IPS-18a (cell line): ENCODE results near the gene SCUBE1.

Source experiments
- H3K27ac ChIP-seq: one replicate; pipeline ENCODE4 v1.5.1; 2013; ENCODE audit warnings: low read length
- H3K27me3 ChIP-seq: one replicate; pipeline ENCODE4 v1.6.1; 2013; ENCODE audit warnings: mild to moderate bottlenecking, low read length; ENCODE audit not compliant: control insufficient read depth, insufficient read depth
- H3K36me3 ChIP-seq: one replicate; pipeline ENCODE4 v1.6.1; 2013; ENCODE audit warnings: low read depth, low read length; ENCODE audit not compliant: control insufficient read depth
- H3K4me1 ChIP-seq: one replicate; pipeline ENCODE4 v1.6.1; 2013; ENCODE audit warnings: low read depth, low read length; ENCODE audit not compliant: control insufficient read depth
- H3K4me3 ChIP-seq: one replicate; pipeline ENCODE4 v1.5.1; 2013; ENCODE audit warnings: low read length
- H3K9ac ChIP-seq: one replicate; pipeline ENCODE4 v1.6.1; 2013; ENCODE audit warnings: mild to moderate bottlenecking, low read length, moderate library complexity
- H3K9me3 ChIP-seq: one replicate; pipeline ENCODE4 v1.6.1; 2013; ENCODE audit warnings: low read depth, low read length; ENCODE audit not compliant: control insufficient read depth

Gene SCUBE1

DNA sequence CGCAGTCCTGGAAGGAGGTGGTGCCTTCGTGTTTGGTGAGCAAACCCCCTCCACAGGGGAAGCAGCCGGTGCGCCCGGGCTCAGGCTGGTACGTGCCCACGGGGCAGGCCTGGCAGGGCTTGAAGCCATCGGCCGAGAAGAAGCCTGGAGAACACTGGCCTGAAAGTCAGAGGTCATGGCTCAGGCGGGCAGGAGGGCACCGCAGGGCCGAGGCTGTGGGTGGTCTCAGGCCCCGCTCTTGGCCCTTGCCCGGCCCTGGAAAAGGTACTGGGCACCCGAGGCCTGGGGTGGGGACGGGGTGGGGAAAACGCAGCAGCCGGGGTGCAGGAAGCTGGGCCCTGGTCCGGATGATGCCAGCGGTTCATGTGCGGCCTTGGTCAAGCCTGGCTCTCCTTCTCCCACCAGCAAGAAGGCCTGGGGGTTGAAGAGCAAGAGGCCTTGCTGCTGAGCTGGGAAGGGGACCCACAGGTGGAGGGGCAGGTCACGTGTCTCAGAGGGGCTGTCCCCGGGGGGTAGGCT lies 130.7 kb downstream of the SCUBE1 start:
- Histone ChIP-seq H3K9ac (no peak overlapping the region), H3K9me3 (no peaks in the 10 kb centered on the region), H3K27me3 (no peaks in the 10 kb centered on the region), H3K27ac (no peak overlapping the region), H3K36me3 (no peaks in the 10 kb centered on the region), H3K4me3 (no peak overlapping the region), H3K4me1 (peaks cover 4% of the 10 kb centered on the region)

DNA sequence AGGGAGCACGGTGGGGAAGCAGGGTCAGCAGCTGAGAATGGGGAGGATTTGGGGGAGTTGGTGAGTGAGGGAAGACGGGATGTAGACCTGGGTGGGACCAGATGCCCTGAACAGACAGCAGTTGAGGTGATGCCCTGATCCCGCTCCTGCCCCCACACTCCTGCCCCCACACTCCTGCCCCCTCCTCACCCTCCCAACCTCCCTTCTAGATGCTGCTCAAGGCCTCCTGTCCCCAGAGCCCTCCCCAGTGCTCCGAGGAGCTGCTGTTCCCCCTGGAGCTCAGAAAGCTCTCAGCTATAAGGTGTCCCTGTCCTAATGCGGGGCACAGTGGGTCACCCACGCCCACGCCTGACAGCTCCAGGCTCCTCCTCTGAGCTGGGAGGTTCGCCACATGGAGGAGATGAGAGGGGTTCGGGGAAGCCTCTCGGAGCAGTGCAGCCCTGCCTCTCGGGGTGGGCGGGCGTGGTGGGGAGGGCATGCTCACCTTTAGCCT lies 131.2 kb downstream of the SCUBE1 start:
- Histone ChIP-seq H3K36me3 (no peaks in the 10 kb centered on the region), H3K4me1 (peaks cover 4% of the 10 kb centered on the region), H3K27me3 (no peaks in the 10 kb centered on the region), H3K9me3 (no peaks in the 10 kb centered on the region), H3K4me3 (no peak overlapping the region), H3K9ac (no peak overlapping the region), H3K27ac (no peak overlapping the region)

DNA sequence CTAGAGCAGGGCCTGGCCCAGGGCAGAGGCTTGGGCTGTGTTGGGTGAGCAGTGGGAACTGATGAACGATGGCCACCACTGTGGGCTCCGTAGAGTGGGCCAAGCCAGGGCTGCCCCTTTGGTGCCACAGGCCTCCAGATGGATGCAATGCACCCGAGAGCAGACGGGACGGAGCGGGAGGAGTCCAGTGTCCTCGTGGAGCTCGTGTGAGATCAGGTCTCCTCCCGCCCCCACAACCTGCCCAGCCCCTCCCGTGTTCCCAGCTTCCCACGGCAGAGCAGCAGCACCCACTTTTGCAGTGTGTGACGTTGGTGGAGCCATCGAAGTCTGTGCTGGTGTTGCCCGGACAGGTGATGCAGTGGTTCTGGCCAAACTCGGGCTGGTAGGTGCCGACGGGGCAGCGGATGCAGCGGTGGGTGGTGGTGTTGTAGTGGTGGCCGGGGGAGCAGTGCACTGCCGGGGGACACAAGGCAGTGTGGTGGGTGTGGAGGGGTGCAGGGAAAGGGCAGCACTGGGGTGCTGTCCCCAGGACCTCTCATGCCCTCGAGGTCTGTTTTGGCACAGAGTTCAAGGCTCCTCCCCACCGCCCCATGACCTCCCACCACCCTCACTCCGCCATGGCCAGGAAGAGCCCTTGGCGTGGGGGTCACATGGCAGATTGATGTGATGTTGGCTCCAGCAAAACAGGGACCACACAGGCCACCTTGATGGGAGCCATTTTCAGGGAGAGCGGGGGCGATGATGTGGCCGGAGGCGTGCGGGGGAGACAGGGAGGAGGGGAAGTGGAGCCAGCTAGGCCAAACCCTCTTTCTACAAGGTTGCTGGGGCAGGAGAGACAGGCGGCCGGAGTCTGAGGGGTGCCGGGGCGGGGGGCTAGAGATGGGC lies 132.3 kb downstream of the SCUBE1 start:
- H3K27me3 ChIP-seq = no peaks in the 10 kb centered on the region
- no peak overlapping the region for H3K9ac ChIP-seq
- no peak overlapping the region for H3K27ac ChIP-seq
- no peaks in the 10 kb centered on the region for H3K36me3 ChIP-seq
- no peak overlapping the region for H3K4me3 ChIP-seq
- no peaks in the 10 kb centered on the region for H3K9me3 ChIP-seq
- peaks cover 4% of the 10 kb centered on the region for H3K4me1 ChIP-seq

DNA sequence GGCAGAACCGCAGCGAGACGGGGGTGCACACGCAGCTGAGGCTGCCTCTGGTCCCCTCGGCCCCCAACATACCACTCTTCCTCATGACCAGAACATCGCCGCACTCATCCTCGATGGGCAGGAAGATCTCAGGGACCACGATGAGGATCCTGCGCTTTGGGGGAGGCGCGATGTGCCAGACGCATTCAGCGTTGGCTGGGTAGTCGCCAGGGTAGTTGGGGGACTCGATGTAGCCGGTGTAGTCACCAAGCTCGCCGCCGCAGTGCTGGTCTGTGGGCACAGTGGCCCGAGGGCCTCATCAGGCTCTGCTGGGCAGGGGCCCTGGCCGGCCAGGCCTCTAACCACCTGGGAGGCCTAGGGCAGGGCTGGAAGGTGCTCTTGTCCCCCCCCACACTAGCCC lies 133.2 kb downstream of the SCUBE1 start:
- no peak overlapping the region for H3K4me3 ChIP-seq

DNA sequence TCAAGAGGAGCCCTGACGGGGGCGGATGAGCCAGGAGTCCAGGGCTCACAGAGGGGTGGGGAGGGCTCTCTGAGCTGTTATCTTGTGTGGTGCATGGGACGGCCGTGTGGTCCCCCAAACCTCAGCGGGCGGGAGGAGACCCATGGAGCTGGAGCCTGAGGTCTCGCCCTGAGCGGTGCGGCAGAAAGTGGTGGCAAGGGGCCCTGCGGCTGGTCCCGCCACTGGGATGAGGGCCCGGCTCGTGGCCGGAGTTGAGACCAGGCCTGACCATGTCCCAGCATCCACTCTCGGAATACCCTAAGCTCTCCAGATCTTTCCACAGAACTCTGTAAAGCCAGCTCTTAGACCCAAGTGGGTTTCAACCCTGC lies 133.7 kb downstream of the SCUBE1 start:
- H3K27ac ChIP-seq = no peak overlapping the region
- no peak overlapping the region for H3K4me3 ChIP-seq
- no peaks in the 10 kb centered on the region for H3K36me3 ChIP-seq
- H3K27me3 ChIP-seq = no peaks in the 10 kb centered on the region
- no peaks in the 10 kb centered on the region for H3K9me3 ChIP-seq
- H3K9ac ChIP-seq = no peak overlapping the region
- peaks cover 4% of the 10 kb centered on the region for H3K4me1 ChIP-seq

More for the DNA sequence above, 133.2 kb downstream of the SCUBE1 start:
- Histone ChIP-seq H3K27ac (no peak overlapping the region), H3K9me3 (no peaks in the 10 kb centered on the region), H3K9ac (no peak overlapping the region), H3K27me3 (no peaks in the 10 kb centered on the region), H3K36me3 (no peaks in the 10 kb centered on the region), H3K4me1 (peaks cover 4% of the 10 kb centered on the region)

DNA sequence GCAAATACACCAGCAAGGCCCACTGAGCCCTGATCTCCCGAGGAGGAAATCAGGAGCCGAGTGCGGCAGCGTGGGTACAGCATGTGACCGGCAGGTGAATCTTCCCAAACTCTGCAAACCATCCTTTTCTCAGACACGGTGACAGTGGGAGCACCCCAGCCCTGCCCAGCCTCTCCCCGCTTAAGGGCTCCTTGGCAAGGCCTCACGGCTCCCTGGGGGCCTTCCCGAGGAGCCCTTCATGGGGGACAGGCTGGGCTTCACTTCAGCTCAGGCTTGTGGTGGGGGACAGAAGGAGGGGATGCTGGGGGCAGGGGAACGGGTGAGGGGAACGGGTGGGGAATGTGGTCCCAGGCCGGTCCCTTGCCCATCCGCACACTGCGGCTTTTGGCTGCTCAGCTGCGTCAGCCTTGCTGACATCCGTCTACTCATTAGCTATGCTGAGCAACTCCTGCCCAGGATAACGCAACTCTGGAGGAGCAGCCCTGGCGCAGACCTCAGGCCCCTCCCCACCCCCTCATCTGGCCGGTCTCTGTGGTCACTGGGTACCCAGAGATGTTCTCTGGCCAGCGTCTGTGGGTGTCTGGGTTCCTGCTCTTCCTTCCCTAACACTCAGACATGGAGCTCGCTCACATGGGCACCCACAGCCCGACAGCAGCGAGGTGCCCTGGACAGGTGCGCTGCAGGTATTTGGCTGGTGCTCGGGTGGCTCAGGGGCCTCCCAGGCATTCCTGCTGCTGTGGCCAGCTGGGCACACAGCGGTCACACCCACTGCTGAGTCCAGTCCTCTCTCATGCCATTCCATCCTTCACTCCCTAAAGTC lies 134.3 kb downstream of the SCUBE1 start:
- Histone ChIP-seq H3K4me3 (no peak overlapping the region), H3K27ac (no peak overlapping the region), H3K36me3 (no peaks in the 10 kb centered on the region), H3K9me3 (no peaks in the 10 kb centered on the region), H3K4me1 (peaks cover 4% of the 10 kb centered on the region), H3K27me3 (no peaks in the 10 kb centered on the region), H3K9ac (no peak overlapping the region)

DNA sequence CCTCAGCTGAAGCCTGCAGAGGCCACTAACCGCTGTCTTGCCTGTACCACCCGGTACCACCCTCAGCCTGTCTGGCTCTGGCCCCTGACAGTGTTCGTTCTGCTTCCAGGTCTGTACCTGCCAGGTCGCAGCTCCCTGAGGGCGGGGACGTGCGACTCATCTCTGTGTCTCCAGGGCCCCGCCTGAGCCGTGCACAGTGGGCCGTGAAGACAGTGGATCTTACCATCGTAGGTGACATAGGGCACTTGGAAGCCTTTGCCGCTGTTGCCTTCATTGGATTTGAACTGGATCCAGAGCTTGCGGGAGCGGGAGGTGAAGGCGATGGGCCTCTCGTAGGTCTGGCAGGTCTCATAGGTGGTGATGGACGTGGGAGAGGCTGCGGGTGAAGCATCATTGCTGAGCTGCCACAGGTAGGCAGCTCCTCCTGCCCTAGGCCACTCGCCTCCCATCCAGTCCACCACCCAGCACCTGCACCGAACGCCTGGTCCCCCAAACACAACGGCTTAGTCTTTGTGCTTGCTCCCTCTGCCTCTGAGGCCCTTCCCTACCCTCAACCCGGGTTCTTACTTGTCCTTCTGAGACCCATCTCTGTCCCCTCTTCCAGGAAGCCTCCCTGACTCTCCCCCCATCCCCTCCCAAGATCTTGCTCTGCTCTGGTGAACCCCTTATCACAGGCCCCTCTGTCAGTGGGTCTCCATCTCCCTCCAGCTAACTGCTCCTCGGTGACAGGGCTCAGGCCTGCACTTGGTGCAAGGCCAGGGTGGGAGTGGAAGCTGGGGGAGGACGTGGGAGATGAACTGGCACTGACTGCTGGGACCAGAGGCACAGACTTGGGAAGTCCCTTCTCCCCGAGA lies 135.1 kb downstream of the SCUBE1 start:
- Histone ChIP-seq H3K9me3 (no peaks in the 10 kb centered on the region), H3K36me3 (no peaks in the 10 kb centered on the region), H3K27me3 (no peaks in the 10 kb centered on the region), H3K9ac (no peak overlapping the region), H3K4me3 (no peak overlapping the region), H3K4me1 (no peaks in the 10 kb centered on the region), H3K27ac (no peak overlapping the region)

DNA sequence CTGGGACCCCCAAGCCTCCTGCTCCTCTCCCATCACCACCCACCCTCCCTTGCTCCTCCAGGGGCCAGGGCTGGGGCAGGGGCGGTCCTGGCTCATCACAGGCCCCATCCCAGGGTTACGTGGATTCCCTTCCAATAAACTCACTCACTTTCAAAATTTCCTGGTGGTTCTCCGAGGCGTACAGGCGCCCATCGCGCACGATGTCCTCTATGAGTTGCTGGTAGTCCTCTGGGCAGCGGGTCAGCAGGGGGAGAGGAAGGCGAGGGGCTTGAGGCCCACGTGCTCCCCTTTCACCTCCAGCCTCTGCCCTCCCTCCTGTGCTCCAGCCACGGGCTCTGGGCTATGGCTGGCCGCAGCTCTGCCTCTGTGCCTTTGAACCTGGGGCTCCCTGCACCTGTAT lies 135.8 kb downstream of the SCUBE1 start:
- Histone ChIP-seq H3K4me3 (no peak overlapping the region), H3K4me1 (no peaks in the 10 kb centered on the region), H3K9ac (no peak overlapping the region), H3K27ac (no peak overlapping the region), H3K27me3 (no peaks in the 10 kb centered on the region), H3K9me3 (no peaks in the 10 kb centered on the region), H3K36me3 (no peaks in the 10 kb centered on the region)

DNA sequence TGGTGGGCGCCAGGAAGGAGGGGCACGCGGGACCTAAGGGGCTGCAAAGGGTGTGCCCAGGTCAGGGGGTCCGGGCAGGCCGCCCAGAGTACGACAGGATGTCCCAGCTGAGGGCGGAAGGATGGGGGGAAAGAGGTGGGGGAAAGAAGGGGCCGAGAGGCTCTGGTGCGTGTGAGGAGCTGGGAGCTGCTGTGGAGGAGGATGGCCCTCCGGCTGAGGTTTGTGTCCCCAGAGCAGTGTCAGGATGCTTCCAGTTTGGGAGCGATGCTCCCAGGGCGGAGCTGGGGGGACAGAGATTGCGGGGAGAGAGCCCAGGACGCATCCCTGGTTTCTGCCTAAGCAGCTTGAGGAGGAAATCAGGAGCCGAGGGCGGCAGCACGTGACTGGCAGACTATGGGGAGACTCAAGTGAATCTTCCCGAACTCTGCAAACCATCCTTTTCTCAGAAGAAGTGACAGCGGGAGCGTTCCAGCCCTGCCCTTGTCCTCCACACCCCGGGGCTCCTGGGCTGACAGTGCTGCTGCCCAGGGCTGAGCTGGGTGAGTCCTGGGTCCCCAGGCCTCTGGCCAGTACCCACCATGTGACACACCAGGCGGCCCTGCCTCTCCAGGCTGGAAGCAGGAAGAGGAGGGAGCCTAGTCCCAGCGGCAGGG lies 136.5 kb downstream of the SCUBE1 start:
- H3K4me3 ChIP-seq = no peak overlapping the region
- no peaks in the 10 kb centered on the region for H3K36me3 ChIP-seq
- no peaks in the 10 kb centered on the region for H3K27me3 ChIP-seq
- no peaks in the 10 kb centered on the region for H3K9me3 ChIP-seq
- H3K27ac ChIP-seq = no peak overlapping the region
- H3K4me1 ChIP-seq = no peaks in the 10 kb centered on the region
- no peak overlapping the region for H3K9ac ChIP-seq

DNA sequence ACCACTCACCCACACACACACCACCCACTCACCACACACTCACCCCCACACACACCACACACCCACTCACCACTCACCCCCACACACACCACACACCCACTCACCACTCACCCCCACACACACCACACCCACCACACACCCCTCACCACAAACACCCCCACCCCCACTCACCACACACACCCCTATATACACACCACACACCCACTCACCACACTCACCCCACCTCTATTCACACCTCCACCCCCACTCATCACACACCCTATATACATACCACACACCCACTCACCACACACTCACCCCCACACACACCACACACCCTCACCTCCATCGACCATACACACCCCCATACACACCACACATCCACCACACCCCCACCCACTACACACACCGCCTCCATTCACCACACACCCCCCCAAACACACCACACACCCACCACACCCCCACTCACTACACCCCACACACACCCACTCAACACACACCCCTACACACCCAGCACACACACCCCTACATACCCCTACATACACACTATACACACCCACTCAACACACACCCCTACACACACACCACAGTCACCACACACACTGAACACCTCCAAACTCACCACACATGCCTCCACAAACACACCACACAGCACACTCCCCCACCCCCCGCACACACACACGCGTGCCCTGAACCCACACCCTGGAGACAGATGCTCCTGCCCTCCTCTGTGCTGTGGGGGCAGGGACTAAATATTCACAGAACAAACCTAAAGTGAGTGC lies 137.2 kb downstream of the SCUBE1 start:
- Histone ChIP-seq H3K27ac (no peak overlapping the region), H3K9ac (no peak overlapping the region), H3K36me3 (no peaks in the 10 kb centered on the region), H3K9me3 (no peaks in the 10 kb centered on the region), H3K4me3 (no peak overlapping the region), H3K27me3 (no peaks in the 10 kb centered on the region), H3K4me1 (no peaks in the 10 kb centered on the region)
